GM12878 (cell line): ENCODE results near the gene DDX11.

Source experiments
- EGR1 ChIP-seq, 2 experiments: IDR thresholded peaks; 1 replicate in 1 of 2; 2 replicates in 1 of 2; pipeline ENCODE4 v1.6.1; 2011 to 2012; ENCODE audit warnings: low read depth in 2 of 2, low read length in 2 of 2, borderline replicate concordance in 1 of 2, mild to moderate bottlenecking in 1 of 2, moderate library complexity in 1 of 2
- JUNB ChIP-seq: IDR thresholded peaks from 2 replicates; pipeline ENCODE4 v1.6.1; 2016; ENCODE audit warnings: antibody characterized with exemption, mild to moderate bottlenecking

DNA sequence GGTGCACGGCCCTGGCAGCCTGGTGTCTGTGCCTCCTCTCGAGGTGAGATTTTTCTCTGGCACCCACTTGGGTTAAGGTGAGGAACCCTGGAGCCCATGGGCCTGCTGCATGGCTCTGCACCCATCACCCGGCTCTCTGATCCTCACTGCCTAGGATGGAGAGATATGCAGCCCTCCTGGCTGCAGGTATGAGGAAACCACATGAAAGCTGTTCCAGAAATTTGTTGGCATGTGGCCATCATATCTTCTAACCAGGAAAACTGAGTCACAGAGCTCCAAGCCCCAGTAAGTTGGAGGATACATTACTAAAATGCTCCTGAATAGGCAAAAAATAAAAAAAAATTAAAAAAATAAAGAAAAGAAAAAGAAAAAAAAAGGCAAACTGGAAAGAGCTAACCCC is 39.3 kb upstream of the DDX11 start:
- no peak for TF ChIP-seq JUNB
- no peak for TF ChIP-seq EGR1 (IDR thresholded peaks at IDR 0.05; ENCODE audit: borderline replicate concordance in 1 of 2, low read depth in 2 of 2, low read length in 2 of 2)
